ENCODE data around the gene IRX2.

DNA sequence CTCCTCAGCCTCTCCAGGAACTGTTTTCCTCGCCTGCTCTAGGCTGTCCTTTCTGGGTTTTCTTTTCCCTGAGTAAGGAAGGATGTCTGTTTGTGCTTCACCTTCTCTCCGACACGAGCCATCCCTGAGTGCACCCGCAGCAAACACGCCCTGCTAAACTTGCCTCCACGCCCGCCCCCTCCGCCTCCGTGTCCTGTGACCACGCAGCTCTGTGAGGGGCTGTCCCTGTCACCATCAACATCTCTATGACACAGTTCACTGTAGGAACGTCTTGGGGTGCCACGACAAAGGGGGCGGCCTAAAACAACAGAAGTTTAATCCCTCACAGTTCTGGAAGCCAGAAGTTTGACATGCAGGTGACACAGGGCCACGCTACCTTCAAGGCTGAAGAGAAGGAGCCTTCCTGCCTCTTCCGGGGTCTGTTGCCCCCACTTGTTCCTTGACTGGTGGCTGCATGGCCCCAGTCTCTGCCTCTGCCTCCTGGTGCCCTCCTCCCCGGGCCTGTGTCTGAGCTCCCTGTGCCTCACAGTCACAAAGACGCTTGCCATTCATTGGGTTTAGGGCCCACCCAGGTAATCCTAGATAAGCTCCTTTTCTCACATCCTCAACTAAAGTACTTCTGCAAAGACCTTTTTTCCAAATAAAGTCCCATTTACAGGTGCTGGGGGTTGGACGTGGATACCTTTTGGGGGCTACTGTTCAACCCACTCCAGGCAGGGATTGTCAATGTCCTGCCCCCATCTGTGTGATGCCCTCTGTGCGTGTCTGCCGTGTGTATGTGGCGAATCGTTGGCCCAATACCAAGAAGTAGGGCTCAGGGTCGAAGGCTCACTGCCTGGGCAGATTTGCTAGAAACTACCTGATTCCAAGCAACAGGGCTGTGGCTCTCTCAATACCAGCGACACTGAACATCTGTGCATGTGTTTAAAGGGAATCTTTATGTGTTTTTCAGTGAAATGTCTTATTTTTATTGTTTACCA, 39.7 kb downstream of the IRX2 start:
- TF ChIP-seq, protein P1, sequence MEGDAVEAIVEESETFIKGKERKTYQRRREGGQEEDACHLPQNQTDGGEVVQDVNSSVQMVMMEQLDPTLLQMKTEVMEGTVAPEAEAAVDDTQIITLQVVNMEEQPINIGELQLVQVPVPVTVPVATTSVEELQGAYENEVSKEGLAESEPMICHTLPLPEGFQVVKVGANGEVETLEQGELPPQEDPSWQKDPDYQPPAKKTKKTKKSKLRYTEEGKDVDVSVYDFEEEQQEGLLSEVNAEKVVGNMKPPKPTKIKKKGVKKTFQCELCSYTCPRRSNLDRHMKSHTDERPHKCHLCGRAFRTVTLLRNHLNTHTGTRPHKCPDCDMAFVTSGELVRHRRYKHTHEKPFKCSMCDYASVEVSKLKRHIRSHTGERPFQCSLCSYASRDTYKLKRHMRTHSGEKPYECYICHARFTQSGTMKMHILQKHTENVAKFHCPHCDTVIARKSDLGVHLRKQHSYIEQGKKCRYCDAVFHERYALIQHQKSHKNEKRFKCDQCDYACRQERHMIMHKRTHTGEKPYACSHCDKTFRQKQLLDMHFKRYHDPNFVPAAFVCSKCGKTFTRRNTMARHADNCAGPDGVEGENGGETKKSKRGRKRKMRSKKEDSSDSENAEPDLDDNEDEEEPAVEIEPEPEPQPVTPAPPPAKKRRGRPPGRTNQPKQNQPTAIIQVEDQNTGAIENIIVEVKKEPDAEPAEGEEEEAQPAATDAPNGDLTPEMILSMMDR (IDR thresholded peaks at IDR 0.05) = no peak
- no peak for TF ChIP-seq POLR2A (IDR thresholded peaks at IDR 0.05)

Data from body of pancreas (tissue), 4 donors.